Mucosa of stomach (tissue), 1 donor: ENCODE results near the gene NHSL1.

ENCODE experiments used
- H3K27me3 ChIP-seq: one replicate; pipeline ENCODE4 v1.7.0; 2013; ENCODE audit warnings: mild to moderate bottlenecking, low read length; ENCODE audit not compliant: control insufficient read depth, insufficient read depth
- H3K36me3 ChIP-seq: one replicate; pipeline ENCODE4 v1.7.0; 2013; ENCODE audit warnings: low read length; ENCODE audit not compliant: control insufficient read depth, insufficient read depth
- H3K4me1 ChIP-seq: one replicate; pipeline ENCODE4 v1.7.0; 2013; ENCODE audit warnings: mild to moderate bottlenecking, low read length; ENCODE audit not compliant: control insufficient read depth, insufficient read depth
- H3K4me3 ChIP-seq: one replicate; pipeline ENCODE4 v1.7.0; 2013; ENCODE audit warnings: low read length
- H3K9ac ChIP-seq: one replicate; pipeline ENCODE4 v1.7.0; 2013; ENCODE audit warnings: mild to moderate bottlenecking, low read length, moderate library complexity
- H3K9me3 ChIP-seq: one replicate; pipeline ENCODE4 v1.7.0; 2013; ENCODE audit warnings: mild to moderate bottlenecking, low read length, moderate library complexity; ENCODE audit not compliant: control insufficient read depth
- donor health status: Pancreatic carcinoma.

The NHSL1 gene

GRCh38 chr6:138467901-138468300 lies 31.4 kb downstream of the NHSL1 start:
- H3K27me3 ChIP-seq: no peaks in the 10 kb centered on the region
- H3K4me3 ChIP-seq: no peak overlapping the region
- no peak overlapping the region for H3K9ac ChIP-seq
- H3K4me1 ChIP-seq: peaks cover 29% of the 10 kb centered on the region
- H3K36me3 ChIP-seq: no peaks in the 10 kb centered on the region
- no peaks in the 10 kb centered on the region for H3K9me3 ChIP-seq

- Histone ChIP-seq H3K9ac (no peak overlapping the region), H3K4me3 (no peak overlapping the region), H3K27me3 (no peaks in the 10 kb centered on the region), H3K9me3 (no peaks in the 10 kb centered on the region), H3K36me3 (no peaks in the 10 kb centered on the region), H3K4me1 (peaks cover 29% of the 10 kb centered on the region)
Observed at GRCh38 chr6:138465007-138465645, 34.2 kb downstream of the NHSL1 start.

- H3K4me1 ChIP-seq: peaks cover 23% of the 10 kb centered on the region
- no peaks in the 10 kb centered on the region for H3K9me3 ChIP-seq
- H3K9ac ChIP-seq: no peak overlapping the region
- no peaks in the 10 kb centered on the region for H3K36me3 ChIP-seq
- no peak overlapping the region for H3K4me3 ChIP-seq
- H3K27me3 ChIP-seq: no peaks in the 10 kb centered on the region
Observed at GRCh38 chr6:138464085-138464484, 35.2 kb downstream of the NHSL1 start.

- H3K9me3 ChIP-seq: no peaks in the 10 kb centered on the region
- no peaks in the 10 kb centered on the region for H3K27me3 ChIP-seq
- H3K4me1 ChIP-seq: peaks cover 10% of the 10 kb centered on the region
- H3K4me3 ChIP-seq: no peak overlapping the region
- no peak overlapping the region for H3K9ac ChIP-seq
- no peaks in the 10 kb centered on the region for H3K36me3 ChIP-seq
Observed at GRCh38 chr6:138461647-138462046, 37.6 kb downstream of the NHSL1 start.

GRCh38 chr6:138456401-138456790 lies 42.9 kb downstream of the NHSL1 start:
- Histone ChIP-seq H3K9me3 (no peaks in the 10 kb centered on the region), H3K36me3 (no peaks in the 10 kb centered on the region), H3K27me3 (no peaks in the 10 kb centered on the region), H3K9ac (no peak overlapping the region), H3K4me1 (peaks cover 14% of the 10 kb centered on the region), H3K4me3 (no peak overlapping the region)

- no peaks in the 10 kb centered on the region for H3K27me3 ChIP-seq
- H3K9ac ChIP-seq: peak overlapping the region; percentile 16
- peaks cover 14% of the 10 kb centered on the region for H3K4me1 ChIP-seq
- H3K4me3 ChIP-seq: no peak overlapping the region
- H3K36me3 ChIP-seq: no peaks in the 10 kb centered on the region
- no peaks in the 10 kb centered on the region for H3K9me3 ChIP-seq
Observed at GRCh38 chr6:138455746-138456400, 43.4 kb downstream of the NHSL1 start.

- Histone ChIP-seq H3K4me3 (no peak overlapping the region), H3K27me3 (no peaks in the 10 kb centered on the region), H3K36me3 (no peaks in the 10 kb centered on the region), H3K4me1 (peaks cover 14% of the 10 kb centered on the region), H3K9ac (peak overlapping the region; percentile 16), H3K9me3 (no peaks in the 10 kb centered on the region)
Observed at GRCh38 chr6:138454981-138455706, 44.1 kb downstream of the NHSL1 start.

- Histone ChIP-seq H3K9ac (no peak overlapping the region), H3K36me3 (no peaks in the 10 kb centered on the region), H3K4me1 (peaks cover 9% of the 10 kb centered on the region), H3K27me3 (no peaks in the 10 kb centered on the region), H3K4me3 (no peak overlapping the region), H3K9me3 (no peaks in the 10 kb centered on the region)
Observed at GRCh38 chr6:138451043-138451442, 48.3 kb downstream of the NHSL1 start.

GRCh38 chr6:138450445-138450844 lies 48.8 kb downstream of the NHSL1 start:
- H3K27me3 ChIP-seq: no peaks in the 10 kb centered on the region
- H3K9ac ChIP-seq: no peak overlapping the region
- peaks cover 7% of the 10 kb centered on the region for H3K4me1 ChIP-seq
- H3K36me3 ChIP-seq: no peaks in the 10 kb centered on the region
- no peaks in the 10 kb centered on the region for H3K9me3 ChIP-seq
- no peak overlapping the region for H3K4me3 ChIP-seq

- no peak overlapping the region for H3K9ac ChIP-seq
- no peak overlapping the region for H3K4me3 ChIP-seq
- no peaks in the 10 kb centered on the region for H3K9me3 ChIP-seq
- H3K27me3 ChIP-seq: no peaks in the 10 kb centered on the region
- H3K4me1 ChIP-seq: no peaks in the 10 kb centered on the region
- H3K36me3 ChIP-seq: no peaks in the 10 kb centered on the region
Observed at GRCh38 chr6:138446821-138447220, 52.5 kb downstream of the NHSL1 start.

GRCh38 chr6:138443979-138444378 lies 55.3 kb downstream of the NHSL1 start:
- no peaks in the 10 kb centered on the region for H3K27me3 ChIP-seq
- no peaks in the 10 kb centered on the region for H3K36me3 ChIP-seq
- no peak overlapping the region for H3K4me3 ChIP-seq
- no peaks in the 10 kb centered on the region for H3K4me1 ChIP-seq
- H3K9ac ChIP-seq: no peak overlapping the region
- H3K9me3 ChIP-seq: no peaks in the 10 kb centered on the region

GRCh38 chr6:138442663-138443062 lies 56.6 kb downstream of the NHSL1 start:
- Histone ChIP-seq H3K4me3 (no peak overlapping the region), H3K9ac (no peak overlapping the region), H3K4me1 (no peaks in the 10 kb centered on the region), H3K9me3 (no peaks in the 10 kb centered on the region), H3K36me3 (no peaks in the 10 kb centered on the region), H3K27me3 (no peaks in the 10 kb centered on the region)
